ENCODE results near the gene FBXO31.
A peak's percentile ranks its signal among the peaks of the same experiment; 100 is the strongest.

The FBXO31 gene

DNA sequence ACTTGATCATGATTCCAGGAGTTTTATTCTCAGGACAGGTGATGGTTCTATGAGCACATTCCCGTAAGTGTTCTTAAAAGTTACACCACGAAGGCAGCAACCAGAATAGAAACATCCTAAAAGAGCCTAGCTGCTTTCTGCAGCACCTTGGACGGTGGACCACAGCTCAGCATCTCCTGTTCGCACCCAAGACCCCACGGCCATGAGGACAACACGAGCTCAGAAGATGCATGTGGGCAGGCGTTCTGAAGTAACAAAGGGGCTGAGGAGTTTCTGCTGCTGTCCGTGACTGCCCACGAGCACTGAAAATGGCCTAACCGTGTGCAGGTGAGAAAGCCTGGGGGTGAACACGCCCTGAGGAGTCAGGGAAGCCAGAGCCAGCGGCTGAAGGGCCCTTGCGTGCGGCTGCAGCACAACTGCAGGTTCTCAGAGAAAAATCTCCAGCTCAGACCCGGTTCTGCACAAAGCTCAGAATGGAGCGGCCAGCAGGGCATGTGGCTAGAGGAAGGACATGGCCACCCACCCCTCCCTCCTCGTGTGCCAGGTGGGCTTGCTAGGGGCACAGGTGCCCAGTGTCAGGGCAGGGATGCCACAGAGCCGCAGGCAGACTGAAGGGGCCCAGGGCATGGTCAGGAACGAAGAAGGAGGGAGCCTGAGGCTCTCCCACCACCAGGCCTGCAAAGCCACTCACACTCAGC lies 55.6 kb downstream of the FBXO31 start:
- DNase-seq (ENCODE audit: low read depth), result no peak

DNA sequence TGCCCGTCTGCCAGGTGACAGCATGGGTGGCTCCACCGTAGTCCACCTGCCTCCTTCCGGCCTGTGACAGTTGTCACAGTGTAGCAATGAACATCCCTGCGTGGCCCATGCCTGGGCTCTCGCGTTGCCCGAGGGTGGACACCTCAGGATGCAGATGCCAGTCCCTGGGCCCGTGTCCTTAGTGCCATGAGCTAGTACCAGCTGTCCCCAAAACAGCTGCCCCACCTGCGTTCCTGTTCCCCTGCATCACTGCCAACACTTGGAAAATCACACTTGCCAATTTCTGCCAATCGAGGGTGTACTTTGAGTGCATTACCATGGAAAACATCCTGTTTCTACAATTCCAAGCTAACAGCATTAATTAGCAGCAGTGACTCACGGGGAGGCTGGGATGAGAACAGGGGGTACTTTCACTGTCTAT lies 57.4 kb downstream of the FBXO31 start:
- DNase-seq (ENCODE audit: low read depth), result no peak

DNA sequence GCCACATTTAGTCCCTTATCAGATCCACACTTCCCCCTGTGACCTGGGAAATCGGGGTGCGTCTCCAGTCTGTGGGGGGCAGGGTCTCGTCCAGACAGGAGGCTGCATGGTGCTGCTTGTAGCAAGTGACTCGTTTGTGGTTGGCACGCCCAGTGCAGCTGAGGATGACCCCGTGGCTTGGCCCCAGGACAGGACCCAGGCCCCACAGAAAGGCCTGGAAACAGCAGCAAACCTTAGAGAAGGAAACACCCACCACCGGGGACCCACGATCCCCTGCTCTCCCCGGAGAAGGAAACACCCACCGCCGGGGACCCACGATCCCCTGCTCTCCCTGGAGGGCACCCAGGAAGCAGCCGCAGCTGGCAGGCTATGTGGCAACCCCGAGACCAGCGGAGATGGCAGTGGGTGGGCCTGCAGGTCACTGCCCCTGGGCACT lies 58.1 kb downstream of the FBXO31 start:
- no peak for DNase-seq (ENCODE audit: low read depth)

DNA sequence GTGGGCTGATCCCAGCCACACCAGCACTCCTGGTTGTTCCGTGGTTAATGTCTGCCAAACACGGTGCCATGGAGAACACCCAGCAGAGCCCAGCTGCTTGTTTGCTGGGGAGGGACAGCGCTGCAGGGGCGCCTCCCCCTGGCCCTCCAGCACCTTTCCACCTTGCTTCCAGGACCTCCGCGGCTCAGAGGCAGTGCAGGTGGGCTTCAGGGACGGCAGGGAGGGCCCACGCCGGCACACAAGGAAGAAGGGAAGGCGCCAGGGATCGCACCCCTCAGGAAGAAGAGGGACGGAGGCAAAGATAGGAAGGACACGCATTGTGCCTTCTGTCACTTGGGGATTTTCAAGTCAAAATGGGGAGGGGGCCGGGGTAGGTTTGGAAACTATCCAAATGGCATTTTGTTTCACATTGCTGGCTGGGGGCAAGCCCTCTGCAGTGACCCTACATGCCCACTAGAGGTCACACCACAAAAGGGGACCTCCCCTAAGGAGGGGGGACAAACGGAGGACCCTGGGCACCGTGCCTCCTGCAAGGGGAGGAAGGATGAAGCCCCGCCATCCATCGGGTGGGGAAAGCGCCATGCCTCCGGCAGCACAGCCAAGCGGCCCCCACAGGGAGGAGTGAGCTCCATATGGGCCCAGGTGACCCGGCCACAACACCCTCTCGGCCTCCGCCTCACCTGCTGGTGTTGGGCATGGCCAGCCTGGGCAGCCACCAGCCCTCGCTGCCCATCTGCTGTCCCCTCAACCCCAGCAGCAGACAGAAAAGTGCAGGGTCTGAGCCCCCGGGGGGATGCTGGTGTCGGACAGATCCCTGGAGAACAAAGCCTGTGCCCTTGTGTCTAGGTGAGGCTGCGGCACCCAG lies 58.9 kb downstream of the FBXO31 start:
- DNase-seq (ENCODE audit: low read depth), result peak; percentile 15

DNA sequence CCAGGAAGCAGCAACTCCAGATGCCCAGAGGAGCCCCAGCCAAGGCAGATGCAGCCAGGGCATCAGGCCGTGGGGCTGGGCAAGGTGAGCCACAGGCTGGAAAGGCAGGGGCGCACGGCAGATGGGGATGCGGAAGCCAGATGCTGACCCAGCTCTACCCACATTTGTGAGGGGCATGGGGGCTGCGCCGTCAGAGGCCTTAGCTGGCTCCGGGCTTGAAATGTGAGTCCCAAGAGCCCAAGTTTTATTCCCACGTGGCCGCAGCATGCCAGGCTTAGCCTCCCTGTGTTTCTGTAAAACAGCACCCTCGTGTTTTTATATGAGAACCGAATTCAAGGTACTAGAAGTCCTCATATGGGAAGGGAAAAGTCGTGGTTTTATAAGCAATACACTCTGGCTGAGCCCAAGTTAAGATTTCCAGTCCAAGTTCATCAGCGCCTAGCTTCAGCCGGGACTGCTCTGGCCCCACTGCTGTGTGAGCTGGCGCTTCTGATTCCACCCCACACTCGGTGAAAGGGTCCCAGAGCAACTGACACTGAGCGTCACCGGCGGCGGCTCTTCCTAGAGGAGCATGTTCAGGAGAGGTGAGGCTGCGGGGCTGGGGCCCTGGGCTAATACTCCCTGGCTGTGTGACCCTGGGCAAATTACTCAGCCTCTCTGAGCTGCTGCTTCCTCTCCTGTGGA lies 59.7 kb downstream of the FBXO31 start:
- no peak for DNase-seq (ENCODE audit: low read depth)

DNA sequence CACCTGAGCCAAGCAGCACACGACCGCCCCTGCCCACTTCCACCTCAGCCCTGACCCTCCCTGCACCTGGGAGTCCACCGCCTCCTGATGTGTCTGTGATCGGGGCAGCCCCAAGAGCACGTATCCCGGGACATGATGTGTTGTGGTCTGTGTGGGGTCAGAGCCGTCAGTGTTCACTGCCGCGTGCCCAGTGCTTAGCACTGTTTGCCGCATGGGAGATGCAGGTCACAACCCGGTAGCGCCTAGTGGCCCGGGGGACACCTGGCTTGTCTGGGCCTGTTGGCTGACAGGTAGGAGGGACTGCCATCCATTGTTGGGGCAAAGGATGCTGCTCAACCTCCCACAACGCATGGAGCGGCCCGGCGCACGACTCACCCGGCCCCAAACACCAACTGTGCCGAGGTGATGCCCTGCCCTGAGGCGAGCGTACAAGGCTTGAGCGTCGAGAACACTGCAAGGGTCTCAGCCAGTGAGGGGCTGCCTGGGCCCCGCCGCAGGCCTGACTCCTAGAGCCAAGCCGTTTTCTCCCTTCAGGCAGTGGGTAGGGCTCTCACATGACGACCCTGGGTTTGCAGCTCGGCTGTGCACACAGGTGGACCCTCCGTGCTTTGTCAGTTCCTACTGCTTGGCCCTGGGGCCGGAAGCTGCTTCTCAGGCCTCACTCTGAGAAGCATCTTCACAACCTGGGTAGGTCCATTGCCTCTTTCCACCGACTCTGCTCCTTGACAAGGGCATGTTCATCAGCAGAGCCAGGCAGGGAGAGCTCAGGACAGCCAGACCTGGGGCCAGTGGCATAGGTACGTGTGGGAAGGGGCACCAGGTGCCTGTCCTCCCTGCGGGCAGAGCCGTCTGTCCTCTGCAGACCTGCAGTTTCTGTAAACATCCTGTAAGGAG lies 60.5 kb downstream of the FBXO31 start:
- DNase-seq (ENCODE audit: low read depth), result no peak

DNA sequence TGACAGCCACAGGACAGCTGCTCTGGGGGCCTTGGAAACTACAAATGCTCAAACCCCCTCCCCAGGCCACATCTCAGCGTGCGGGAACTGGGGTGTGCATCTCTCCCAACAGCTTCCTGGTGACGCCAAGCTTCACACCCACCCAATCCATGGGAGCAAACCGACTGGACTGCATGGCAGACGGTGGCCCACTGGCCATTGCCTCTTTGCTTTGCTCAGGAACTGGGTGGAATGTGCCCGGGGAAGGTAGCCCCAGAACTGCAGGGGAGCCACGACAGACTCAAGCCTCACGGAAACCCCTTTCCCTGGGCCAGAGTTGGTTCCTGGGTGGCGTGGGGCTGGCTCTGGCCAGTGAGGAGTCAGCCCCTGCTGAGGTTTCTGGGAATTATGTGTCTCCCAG lies 61.2 kb downstream of the FBXO31 start:
- DNase-seq (ENCODE audit: low read depth), result no peak

DNA sequence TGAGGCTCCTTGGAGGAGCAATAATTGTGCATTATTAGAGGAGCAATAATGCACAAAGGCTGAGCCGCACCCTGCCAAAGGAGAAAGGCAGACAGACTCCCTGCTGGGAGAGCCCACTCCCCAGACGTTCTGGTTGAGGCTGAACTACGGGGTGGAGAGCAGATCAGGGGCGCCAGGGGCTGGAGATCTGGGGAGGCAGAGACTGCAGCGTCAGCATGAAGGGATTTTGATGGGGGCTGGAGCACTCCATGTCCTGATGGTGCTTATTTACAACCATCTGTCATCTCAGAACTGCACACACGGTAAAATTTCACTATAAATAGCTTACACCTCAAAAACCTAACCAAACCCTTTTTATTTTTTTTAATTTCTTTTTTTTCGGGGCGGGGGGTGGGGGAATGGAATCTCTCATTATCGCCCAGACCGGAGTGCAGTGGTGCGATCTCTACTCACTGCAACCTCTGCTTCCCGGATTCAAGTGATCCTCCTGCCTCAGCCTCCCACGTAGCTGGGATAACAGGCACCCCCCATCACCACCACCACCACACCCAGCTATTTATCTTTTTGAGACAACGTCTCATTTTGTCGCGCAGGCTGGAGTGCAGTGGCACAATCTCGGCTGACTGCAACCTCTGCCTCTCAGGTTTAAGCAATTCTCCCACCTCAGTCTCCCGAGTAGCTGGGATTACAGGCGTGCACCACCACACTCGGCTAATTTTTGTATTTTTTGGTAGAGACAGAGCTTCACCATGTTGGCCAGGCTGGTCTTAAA lies 62.1 kb downstream of the FBXO31 start:
- no peak for DNase-seq (ENCODE audit: low read depth)

DNA sequence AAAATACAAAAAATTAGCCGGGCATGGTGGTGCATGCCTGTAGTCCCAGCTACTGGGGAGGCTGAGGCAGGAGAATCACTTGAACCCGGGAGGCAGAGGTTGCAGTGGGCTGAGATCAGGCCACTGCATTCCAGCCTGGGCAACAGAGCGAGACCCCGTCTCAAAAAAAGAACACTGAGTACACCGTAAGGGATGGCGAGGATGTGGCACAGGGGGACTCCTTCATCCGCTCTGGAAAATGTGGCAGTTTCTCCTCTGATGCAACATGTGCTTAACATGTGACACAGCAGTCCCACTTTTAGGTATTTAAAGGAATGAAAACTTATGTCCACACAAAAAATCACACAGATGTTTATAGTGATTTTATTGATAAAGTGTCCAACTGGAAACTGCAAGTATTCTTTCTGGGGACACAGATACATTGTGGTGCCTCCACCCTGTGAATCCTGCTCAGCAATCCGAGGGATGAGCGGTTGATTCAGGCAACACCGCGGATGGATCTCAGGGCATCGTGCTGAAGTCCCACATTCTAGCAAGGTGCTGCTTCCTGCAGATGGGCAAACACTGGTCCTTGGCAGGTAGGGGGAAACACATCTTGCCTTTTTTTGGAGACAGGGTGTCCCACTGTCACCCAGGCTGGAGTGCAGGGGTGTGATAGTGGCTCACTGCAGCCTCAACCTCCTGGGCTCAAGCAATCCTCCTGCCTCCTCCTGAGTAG lies 62.9 kb downstream of the FBXO31 start:
- no peak for DNase-seq (ENCODE audit: low read depth)

DNA sequence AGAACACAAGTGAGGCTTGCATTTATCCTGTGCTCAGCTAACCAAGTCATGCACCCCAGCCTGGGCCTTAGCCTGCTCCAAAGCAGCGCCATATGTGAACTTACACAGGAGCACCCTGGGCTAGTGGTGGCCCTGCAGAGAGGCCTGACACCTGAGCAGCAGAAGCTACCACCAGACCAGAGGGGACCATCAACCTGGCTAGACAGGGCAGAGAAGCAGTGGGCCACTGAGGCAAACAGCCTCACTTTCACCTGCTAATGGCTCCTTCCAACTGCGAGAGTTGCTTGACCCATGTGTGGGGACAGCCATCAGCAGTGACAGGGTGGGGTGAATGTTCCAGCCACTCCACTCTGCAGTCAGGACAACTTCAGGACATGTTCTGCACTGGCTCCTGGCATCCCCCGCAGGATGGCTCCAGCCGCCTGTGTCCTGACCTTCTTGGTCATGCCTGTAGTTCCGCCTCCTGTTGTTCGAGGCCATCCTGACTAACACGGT lies 63.5 kb downstream of the FBXO31 start:
- DNase-seq (ENCODE audit: low read depth), result no peak

DNA sequence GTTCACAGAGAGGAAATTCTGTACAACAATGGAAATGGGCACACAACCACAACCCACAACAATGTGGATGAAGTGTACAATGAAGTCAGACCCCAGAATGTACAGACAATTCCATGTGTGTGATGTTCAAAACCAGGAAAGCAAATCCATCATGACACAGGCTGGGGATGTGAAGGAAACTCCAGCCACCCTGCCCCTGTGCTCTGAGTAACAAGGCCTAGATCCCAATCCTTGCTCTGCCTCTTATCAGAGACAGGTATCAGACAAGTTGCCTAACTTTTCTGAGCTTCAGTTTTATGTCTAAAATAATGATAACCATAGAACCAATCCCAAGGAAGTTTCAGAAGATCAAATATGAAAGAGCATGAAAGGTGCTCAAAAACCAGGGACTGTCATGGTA lies 64.6 kb downstream of the FBXO31 start:
- DNase-seq (ENCODE audit: low read depth), result no peak

DNA sequence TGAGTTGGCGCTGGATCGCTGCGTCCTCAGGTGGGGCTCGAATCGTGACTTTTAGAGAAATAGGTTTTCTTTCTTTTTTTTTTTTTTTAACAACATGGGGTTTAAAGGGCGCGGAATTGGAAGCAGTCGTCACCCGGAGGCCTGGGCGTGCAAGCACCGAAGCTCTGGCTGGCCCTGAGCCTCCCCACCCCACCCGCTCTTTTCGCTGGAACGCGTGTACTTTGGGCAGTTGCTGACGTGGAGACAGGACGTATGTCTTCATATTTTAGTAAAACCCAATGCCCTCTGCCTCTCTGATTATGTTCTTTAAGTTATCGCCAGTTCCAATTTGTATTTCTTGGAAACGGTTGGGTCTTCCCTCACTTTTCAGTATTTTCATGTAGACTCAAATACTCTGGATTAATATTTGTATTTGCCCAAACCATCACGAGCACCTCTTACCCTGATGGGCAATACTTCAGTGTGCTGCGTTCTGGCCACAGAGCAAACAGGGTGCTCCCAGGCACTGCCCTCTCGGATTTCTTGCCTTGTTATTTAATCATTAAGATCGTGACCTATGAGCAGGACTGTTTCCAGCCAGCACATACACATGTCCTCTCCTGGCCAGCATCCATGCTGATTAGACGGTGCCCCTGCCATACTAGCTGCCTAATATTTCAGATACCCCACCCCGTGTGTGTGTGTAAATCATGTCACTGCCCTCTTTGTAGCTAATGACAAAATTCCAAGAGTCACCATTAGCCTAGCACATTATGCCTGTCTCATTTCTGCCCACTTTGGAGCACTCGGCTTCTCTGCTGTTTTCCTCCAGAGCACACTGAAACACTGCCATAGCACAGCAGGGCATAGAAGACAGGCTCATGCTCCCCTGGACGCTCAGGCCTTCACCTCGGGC lies 65.6 kb downstream of the FBXO31 start:
- peak; percentile 13 for DNase-seq (ENCODE audit: low read depth)

DNA sequence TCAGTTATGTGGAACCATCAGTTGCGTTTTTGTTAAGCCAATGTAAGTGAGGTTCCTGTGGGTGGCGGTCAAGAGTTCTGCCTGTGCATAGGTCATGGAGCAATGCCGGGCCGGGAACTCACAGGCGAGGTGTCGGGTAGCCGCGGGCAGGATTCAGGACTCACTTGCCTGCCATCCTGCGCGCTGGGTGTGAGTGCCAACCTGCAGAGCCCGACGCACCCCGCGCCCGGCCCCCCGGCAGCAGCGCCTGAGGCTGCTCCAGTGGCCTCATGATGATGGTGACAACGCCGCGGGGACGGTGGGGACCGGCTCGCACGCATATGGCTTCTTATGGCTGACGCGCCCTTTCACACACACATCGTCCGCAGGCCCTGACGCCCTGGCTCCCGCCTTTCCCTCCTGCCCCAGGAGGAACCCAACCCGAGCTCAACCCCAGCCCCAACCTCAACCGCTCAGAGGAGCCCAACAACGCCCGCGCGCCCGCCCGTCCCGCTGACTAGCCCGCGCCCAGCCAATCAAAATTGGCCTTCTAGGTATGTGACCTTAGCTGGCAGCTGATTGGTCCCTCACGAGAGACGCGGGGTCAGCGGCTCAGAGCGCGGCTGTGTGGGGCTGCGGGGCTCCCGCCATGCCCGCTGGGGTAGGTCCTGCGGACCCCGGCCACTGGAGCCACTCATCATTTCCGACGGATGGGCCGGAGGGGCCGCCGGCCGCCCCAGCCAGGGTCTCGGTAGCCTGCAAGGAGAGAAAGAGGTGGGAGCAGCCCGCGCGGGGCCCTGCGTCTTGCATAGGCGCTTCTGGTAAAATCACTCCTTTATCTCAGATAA lies 66.4 kb downstream of the FBXO31 start, which contains the start of gene C16orf95:
TSS of gene C16orf95 (minus strand) at position 470 of the 827 bp plus-strand sequence. CDS start at position 320, 150 bp downstream.
- peak; percentile 91 for DNase-seq (ENCODE audit: low read depth)

DNA sequence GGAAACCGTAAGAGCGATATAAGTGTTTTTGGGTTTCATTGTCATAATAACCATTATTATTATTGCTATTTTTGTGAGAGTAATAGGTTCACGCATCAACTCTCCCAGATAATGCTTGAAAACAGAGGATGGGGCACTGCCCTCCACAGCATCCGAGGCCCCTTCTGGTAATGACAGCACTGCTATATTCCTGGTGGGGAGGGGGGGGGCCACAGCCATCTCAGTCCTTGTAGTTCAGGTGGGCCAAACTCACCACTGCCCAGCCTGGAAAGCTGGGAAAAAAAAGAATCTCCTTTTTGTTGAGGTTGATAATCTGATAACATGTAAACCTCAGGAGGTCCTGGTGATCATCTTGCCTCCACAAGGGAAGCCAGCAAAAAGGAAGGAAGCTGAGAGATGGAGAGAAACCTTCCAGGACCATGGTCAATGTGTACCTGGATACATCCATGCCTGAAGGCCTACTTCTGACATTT lies 67.1 kb downstream of the FBXO31 start:
- no peak for DNase-seq (ENCODE audit: low read depth)

DNA sequence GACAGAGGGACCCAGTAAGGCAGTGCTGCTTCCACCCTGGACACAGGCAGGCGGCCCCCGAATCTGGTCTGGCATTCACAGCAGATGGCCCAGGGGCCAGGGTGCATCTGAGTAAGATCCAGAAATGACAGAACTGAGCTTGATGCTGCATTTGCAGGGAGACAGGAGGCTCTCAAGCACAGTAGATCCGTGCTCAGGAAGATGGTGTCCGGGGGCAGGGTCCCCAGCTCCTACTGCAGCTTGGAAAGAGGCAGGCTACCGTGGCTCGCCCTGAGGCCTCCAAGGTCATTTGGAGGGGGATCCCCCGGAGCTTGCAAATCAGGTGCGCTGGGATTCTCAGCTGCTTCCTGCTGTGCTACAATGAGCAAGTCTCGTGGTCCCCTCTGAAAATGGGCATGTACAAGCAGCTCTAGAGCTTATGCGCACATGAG lies 68.6 kb downstream of the FBXO31 start:
- no peak for DNase-seq (ENCODE audit: low read depth)

DNA sequence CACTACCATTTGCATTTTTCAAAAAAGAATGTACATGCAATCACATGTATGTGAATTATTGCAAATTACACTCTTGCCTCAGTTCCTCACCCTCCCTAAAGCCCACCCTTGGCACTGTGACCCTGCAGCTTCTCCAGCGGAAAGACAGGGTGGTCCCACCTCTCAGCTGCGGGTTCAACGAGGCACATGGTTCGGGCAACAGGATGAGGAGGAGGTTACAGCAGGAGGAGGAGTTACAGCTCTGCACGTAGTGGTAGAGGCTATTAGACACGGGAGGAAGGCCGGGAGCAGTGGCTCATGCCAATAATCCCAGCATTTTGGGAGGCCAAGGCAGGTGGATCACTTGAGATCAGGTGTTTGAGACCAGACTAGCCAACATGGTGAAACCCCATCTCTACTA lies 71.6 kb downstream of the FBXO31 start:
- DNase-seq (ENCODE audit: low read depth), result no peak

DNA sequence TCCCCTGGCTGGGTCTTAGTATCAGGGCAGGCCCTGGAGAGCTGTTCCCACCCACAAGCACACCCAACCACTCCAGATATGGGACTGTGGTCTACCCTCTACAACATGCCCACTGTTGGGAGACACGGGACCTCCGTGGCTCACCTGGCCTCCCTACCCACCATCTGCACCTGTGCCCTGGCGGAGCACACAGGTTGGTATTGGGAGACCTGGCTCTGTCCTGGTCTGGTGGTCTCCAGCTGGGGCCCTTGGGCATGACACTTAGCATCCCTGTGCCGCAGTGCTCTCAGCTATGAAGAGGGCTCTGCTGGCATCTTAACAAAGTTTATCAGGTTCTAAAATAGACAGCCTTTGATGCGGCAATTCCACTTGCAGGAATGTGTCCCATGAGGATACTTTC lies 72.2 kb downstream of the FBXO31 start:
- no peak for DNase-seq (ENCODE audit: low read depth)

DNA sequence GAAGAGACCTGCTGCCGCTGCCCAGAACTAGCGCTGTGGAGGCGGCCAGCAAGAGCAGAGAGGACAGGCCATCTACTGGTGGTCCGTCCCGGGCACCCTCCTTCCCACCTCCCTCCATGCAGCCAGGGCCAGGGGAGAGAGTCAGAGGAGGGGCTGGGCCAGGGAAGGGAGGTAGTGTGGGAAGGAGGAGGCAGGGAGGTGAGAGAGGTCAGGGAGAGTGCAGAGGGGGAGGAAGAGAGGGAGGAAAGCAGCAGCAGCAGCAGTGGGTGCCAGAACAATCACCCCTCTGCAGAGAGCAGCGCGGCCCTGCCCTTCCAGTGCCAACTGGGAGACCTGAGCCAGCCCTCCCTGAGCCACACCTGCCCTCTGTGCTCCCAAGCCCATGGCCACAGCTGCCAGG lies 73.0 kb downstream of the FBXO31 start:
- DNase-seq (ENCODE audit: low read depth), result no peak
